ENCODE measurements around the gene RNF144A.

RNF144A gene

GRCh38 chr2:6909431-6910385, 7.5 kb upstream of the RNF144A start:
- no peak for DNase-seq (ENCODE audit: low spot score)

- DNase-seq (ENCODE audit: low spot score): no peak
Measured at GRCh38 chr2:6911721-6912120, 5.5 kb upstream of the RNF144A start.

GRCh38 chr2:6913415-6914157, 3.6 kb upstream of the RNF144A start:
- no peak for DNase-seq (ENCODE audit: low spot score)

GRCh38 chr2:6914828-6915227, 2.4 kb upstream of the RNF144A start:
- DNase-seq (ENCODE audit: low spot score): no peak

- DNase-seq (ENCODE audit: low spot score): no peak
Measured at GRCh38 chr2:6915399-6915798, 1.8 kb upstream of the RNF144A start.

- DNase-seq (ENCODE audit: low spot score): no peak
Measured at GRCh38 chr2:6916224-6916623, 988 bp upstream of the RNF144A start.

- DNase-seq (ENCODE audit: low spot score): no peak
Measured at GRCh38 chr2:6916736-6917070, 509 bp upstream of the RNF144A start.

GRCh38 chr2:6917761-6918421, 679 bp downstream of the RNF144A start:
- peak; percentile 23 for DNase-seq (ENCODE audit: low spot score)

- DNase-seq (ENCODE audit: low spot score): no peak
Measured at GRCh38 chr2:6919901-6920742, 2.9 kb downstream of the RNF144A start.

- no peak for DNase-seq (ENCODE audit: low spot score)
Measured at GRCh38 chr2:6920743-6921064, 3.5 kb downstream of the RNF144A start.

- DNase-seq (ENCODE audit: low spot score): no peak
Measured at GRCh38 chr2:6921321-6921922, 4.2 kb downstream of the RNF144A start.

GRCh38 chr2:6922201-6922656, 5.0 kb downstream of the RNF144A start:
- no peak for DNase-seq (ENCODE audit: low spot score)

GRCh38 chr2:6923319-6923718, 6.1 kb downstream of the RNF144A start:
- no peak for DNase-seq (ENCODE audit: low spot score)

GRCh38 chr2:6924101-6924923, 7.1 kb downstream of the RNF144A start:
- DNase-seq (ENCODE audit: low spot score): no peak

GRCh38 chr2:6924924-6925409, 7.8 kb downstream of the RNF144A start:
- no peak for DNase-seq (ENCODE audit: low spot score)

GRCh38 chr2:6926071-6926732, 9.0 kb downstream of the RNF144A start:
- DNase-seq (ENCODE audit: low spot score): no peak

- no peak for DNase-seq (ENCODE audit: low spot score)
Measured at GRCh38 chr2:6927186-6927585, 10.0 kb downstream of the RNF144A start.

GRCh38 chr2:6927753-6928152, 10.5 kb downstream of the RNF144A start:
- no peak for DNase-seq (ENCODE audit: low spot score)

GRCh38 chr2:6928452-6928851, 11.2 kb downstream of the RNF144A start:
- no peak for DNase-seq (ENCODE audit: low spot score)

Measured in GM03348 (cell line).